Measurements from ENCODE around the gene SEC24C.

- TF ChIP-seq SPI1 (IDR thresholded peaks at IDR 0.05; ENCODE audit: borderline replicate concordance, low read depth) (no peak), CTCF (IDR thresholded peaks at IDR 0.05; ENCODE audit: insufficient read depth, low read length) (no peak), POLR2AphosphoS5 (IDR thresholded peaks at IDR 0.05; ENCODE audit: low read depth) (no peak)
Observed at GRCh38 chr10:73793456-73793855, 49.3 kb downstream of the SEC24C start.

All from HL-60 (cell line).